Rectal smooth muscle tissue (tissue), 1 donor: Measurements from ENCODE around the gene FGF19.

ENCODE experiments used
- H3K27ac ChIP-seq: one replicate; pipeline ENCODE4 v1.7.0; 2013; ENCODE audit warnings: low read depth, low read length, inconsistent platforms
- H3K27me3 ChIP-seq: one replicate; pipeline ENCODE4 v1.7.0; 2013; ENCODE audit warnings: low read length; ENCODE audit not compliant: control insufficient read depth, insufficient read depth
- H3K36me3 ChIP-seq: one replicate; pipeline ENCODE4 v1.7.0; 2013; ENCODE audit warnings: low read length; ENCODE audit not compliant: control insufficient read depth, insufficient read depth
- H3K4me1 ChIP-seq: one replicate; pipeline ENCODE4 v1.7.0; 2013; ENCODE audit warnings: low read length; ENCODE audit not compliant: control insufficient read depth, insufficient read depth
- H3K4me3 ChIP-seq: one replicate; pipeline ENCODE4 v1.7.0; 2013; ENCODE audit warnings: low read length
- H3K9ac ChIP-seq: one replicate; pipeline ENCODE4 v1.7.0; 2013; ENCODE audit warnings: low read length

FGF19 gene

DNA sequence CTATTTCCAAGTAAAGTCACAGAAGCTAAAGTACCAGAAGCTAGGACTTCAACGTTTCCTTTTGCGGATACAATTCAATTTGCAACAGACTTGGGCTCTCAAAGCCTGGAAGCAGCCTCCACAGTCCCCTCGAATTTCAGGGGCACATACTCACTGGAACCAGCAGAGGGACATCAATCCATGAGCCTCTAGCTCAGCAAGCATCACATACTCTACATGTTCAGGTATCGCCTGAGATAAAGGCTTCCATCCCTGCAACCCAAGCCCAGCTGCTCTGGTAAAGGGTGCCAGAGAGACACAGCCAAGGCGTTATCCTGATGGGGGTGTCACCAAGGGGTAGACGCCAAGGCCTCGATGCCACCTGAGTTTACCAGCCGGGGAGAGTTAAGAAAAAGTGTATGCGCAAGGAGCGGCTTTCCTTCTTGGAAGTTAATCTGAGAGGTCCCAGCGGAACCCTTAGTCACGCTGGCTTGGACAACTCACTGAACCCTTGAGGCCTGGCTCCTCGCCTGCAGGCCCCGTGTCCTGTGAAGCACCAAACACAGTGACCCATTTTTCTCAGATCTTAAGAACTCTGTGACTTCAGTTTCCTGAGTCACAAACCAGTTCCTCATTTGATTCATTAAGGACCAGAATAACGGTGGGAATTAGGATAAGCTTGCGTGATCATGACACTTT is 41.7 kb downstream of the FGF19 start:
- no peaks in the 10 kb centered on the region for H3K27me3 ChIP-seq
- no peak overlapping the region for H3K27ac ChIP-seq
- H3K4me1 ChIP-seq, result no peaks in the 10 kb centered on the region
- no peak overlapping the region for H3K9ac ChIP-seq
- no peak overlapping the region for H3K4me3 ChIP-seq
- H3K36me3 ChIP-seq, result peaks cover 7% of the 10 kb centered on the region

GRCh38 chr11:69661413-69661715 is 42.5 kb downstream of the FGF19 start:
- no peak overlapping the region for H3K9ac ChIP-seq
- H3K27ac ChIP-seq, result no peak overlapping the region
- no peaks in the 10 kb centered on the region for H3K4me1 ChIP-seq
- H3K36me3 ChIP-seq, result peaks cover 5% of the 10 kb centered on the region
- no peaks in the 10 kb centered on the region for H3K27me3 ChIP-seq
- no peak overlapping the region for H3K4me3 ChIP-seq

DNA sequence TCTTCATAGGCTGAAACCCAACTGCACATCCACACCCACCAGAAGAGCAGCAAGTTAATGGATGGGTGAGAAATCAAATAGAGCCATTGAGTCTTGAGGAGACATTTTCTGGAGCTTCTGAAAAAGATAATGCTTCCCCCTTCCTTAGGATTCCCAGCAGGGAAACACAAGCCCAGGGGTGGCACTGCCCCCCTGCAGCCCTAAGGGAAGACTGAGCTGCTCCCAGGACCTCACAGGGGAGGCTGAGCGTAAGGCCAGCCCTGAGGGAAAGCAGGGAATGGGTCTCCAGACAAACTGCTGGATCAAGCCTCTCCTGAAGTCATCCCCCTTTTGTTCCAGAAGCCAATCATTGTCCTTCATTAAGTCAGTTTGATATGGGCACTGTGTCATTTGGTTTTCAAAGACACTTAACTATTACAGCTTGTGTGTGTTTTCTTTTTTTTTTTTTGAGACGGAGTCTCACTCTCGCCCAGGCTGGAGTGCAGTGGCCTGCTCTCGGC is 43.8 kb downstream of the FGF19 start:
- H3K4me1 ChIP-seq, result no peaks in the 10 kb centered on the region
- no peaks in the 10 kb centered on the region for H3K27me3 ChIP-seq
- no peak overlapping the region for H3K4me3 ChIP-seq
- no peak overlapping the region for H3K27ac ChIP-seq
- no peak overlapping the region for H3K9ac ChIP-seq
- H3K36me3 ChIP-seq, result peaks cover 4% of the 10 kb centered on the region

GRCh38 chr11:69659591-69659990 is 44.2 kb downstream of the FGF19 start:
- H3K4me1 ChIP-seq, result no peaks in the 10 kb centered on the region
- peaks cover 4% of the 10 kb centered on the region for H3K36me3 ChIP-seq
- H3K27ac ChIP-seq, result no peak overlapping the region
- H3K27me3 ChIP-seq, result no peaks in the 10 kb centered on the region
- H3K4me3 ChIP-seq, result no peak overlapping the region
- H3K9ac ChIP-seq, result no peak overlapping the region

GRCh38 chr11:69658626-69659450 is 45.0 kb downstream of the FGF19 start:
- H3K36me3 ChIP-seq, result no peaks in the 10 kb centered on the region
- no peak overlapping the region for H3K27ac ChIP-seq
- no peak overlapping the region for H3K4me3 ChIP-seq
- no peaks in the 10 kb centered on the region for H3K27me3 ChIP-seq
- no peaks in the 10 kb centered on the region for H3K4me1 ChIP-seq
- H3K9ac ChIP-seq, result no peak overlapping the region

DNA sequence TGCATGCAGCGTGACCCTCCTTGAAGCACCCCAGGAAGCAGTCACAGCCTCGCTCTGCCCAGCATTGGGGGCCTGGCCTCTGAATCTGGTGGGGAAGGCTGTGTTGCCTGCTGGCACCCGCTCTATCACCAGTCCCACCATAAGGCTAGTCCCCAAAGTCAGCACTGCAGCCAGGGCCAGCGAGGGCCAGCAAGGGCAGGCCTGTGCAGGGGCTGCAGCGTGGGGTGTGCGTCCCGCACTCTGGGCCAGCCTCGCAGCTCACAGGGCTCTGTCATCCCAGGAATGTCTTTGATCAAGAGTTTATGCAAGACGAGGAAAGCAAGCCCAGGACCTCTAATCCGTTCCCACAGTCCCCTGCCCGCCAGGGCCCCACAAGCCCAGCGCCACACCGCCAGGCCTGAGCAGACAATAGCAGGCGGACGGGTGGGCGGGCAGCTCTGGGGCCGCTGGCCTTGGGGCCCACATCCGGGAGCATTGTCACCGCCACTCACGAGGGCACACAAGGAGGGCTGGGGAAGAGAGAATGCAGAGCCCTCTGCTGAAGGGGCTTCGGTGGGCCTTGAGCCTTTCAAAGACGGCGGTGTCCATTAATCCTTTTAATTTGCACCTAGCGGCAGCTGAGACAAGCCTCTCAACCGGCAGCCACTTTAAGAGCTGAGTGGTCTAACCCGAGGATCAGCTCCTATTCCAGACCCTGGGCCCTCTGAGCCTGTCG is 45.8 kb downstream of the FGF19 start:
- no peak overlapping the region for H3K9ac ChIP-seq
- no peak overlapping the region for H3K4me3 ChIP-seq
- no peak overlapping the region for H3K27ac ChIP-seq
- no peaks in the 10 kb centered on the region for H3K4me1 ChIP-seq
- H3K36me3 ChIP-seq, result no peaks in the 10 kb centered on the region
- H3K27me3 ChIP-seq, result no peaks in the 10 kb centered on the region

- H3K4me3 ChIP-seq, result no peak overlapping the region
- no peaks in the 10 kb centered on the region for H3K4me1 ChIP-seq
- no peaks in the 10 kb centered on the region for H3K27me3 ChIP-seq
- no peak overlapping the region for H3K9ac ChIP-seq
- no peak overlapping the region for H3K27ac ChIP-seq
- no peaks in the 10 kb centered on the region for H3K36me3 ChIP-seq
Observed at GRCh38 chr11:69657456-69657910, 46.3 kb downstream of the FGF19 start.

DNA sequence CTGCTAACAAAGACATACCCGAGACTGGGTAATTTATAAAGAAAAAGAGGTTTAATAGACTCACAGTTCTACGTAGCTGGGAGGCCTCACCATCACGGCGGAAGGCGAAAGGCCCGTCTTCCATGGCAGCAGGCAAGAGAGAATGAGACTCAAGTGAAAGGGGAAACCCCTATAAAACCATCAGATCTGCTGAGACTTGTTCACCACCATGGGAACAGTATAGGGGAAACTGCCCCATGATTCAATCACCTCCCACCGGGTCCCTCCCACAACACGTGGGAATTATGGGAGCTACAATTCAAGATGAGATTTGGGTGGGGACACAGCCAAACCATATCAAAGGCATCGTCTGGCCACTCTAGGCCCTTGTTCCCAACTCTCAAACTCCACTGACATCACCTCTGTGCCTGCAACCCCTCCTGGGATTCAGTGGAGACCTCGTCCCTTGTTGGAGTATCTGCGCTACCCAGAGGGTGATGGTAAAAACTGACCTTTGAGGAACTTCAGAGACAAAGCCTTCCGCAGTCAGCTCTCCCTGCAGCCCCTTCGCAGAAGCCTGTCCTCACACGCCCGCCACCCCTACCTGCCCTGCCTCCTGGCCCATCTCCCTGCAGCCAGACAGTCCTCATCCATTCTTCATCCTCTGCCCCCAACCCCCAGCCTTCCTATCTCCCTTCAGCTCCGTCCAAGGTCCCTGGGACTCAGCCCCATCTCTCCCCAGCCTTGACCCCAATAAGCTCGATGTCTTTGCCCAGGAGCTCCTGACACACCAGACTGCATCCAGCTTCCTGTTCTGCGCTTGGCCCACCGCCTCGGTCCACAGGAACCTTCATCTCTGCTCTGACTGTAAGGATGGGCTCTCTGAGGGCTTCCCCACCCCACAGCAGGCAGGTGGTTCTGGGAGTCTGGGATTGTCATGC is 47.0 kb downstream of the FGF19 start:
- Histone ChIP-seq H3K9ac (no peak overlapping the region), H3K36me3 (no peaks in the 10 kb centered on the region), H3K27ac (no peak overlapping the region), H3K4me1 (no peaks in the 10 kb centered on the region), H3K4me3 (no peak overlapping the region), H3K27me3 (no peaks in the 10 kb centered on the region)

- Histone ChIP-seq H3K27ac (no peak overlapping the region), H3K4me1 (no peaks in the 10 kb centered on the region), H3K36me3 (no peaks in the 10 kb centered on the region), H3K27me3 (no peaks in the 10 kb centered on the region), H3K9ac (no peak overlapping the region), H3K4me3 (no peak overlapping the region)
Observed at GRCh38 chr11:69655479-69656428, 48.1 kb downstream of the FGF19 start.

DNA sequence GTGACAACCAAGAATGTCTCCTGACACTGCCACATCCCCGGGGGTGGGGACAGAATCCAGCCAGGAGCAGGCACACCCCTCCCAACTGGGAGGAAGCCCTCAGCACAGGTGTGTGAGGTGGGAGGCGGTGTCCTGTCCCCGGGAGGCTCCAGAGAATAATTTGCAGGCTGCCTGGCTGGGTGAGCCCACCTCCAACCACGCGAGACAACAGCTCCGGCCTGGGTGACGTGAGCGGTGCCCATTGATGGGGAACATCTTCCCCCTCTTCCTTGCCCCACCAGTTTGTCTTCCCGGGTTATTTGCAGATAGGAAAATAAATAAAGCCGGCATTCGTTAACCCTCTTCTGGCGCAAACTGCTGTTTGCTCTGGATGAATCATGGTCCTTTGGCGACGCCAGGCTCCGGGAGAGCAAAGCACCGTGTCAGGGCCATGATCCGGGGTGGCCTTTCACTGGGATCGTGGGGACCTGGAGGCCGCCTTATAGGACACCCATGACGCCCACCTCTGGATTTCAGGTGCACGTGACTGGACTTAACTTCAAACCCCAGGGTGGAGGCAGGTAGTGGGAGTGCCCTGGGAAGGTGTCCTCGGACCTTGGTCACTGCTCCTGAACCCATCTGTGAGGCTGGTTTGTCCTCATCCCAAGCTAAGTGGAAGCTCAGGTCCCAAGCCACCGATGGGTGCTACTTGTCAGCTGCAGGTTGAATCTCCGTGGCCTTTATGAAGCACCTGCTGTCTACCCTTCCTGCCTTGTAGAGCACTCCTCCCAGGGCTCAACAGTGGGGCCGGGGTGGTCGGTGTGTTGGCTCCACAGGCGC is 49.0 kb downstream of the FGF19 start:
- no peak overlapping the region for H3K9ac ChIP-seq
- no peak overlapping the region for H3K27ac ChIP-seq
- no peaks in the 10 kb centered on the region for H3K4me1 ChIP-seq
- H3K4me3 ChIP-seq, result no peak overlapping the region
- H3K27me3 ChIP-seq, result no peaks in the 10 kb centered on the region
- H3K36me3 ChIP-seq, result no peaks in the 10 kb centered on the region
